Anterior cingulate cortex (tissue), 58 donors: ENCODE data around the gene TTLL6.
"Not testable (repeated sequence)": the region's sequence is repeated elsewhere in the genome, so short reads cannot be mapped to it uniquely, and the experiment has no call there.

Experiments
- DNase-seq, 58 donors: peaks; one replicate each; lab custom pipeline; 2025; lab: John Stamatoyannopoulos, UW

TTLL6 gene

GRCh38 chr17:48816774-48817590 is at the start of gene TTLL6:
TSS of gene TTLL6 (minus strand) at chr17:48817229. CDS start at chr17:48817072, 157 bp downstream.
- DNase-seq, result peak in 54 of 58 donors; percentile 2 to 79 (median 49)

DNA sequence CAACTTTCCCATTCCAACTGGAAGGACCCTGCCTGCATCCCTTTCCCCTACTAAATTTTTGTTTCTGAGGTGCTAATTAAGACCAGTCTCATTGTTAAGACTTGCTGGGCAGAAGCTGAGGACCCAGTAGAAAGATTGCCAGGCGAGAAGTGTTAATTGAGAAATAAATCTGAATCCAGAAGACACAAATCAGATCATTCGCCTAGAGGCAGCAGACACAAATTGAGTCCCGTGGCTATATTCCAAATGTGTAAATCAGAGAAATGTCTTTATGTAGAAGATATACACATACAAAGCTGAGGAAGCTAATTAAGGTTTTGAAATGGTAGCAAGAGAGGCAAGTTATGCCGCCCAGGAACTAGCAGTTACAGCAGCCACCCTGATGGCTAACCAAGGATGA is 43.4 kb upstream of the TTLL6 start:
- no peak for DNase-seq

DNA sequence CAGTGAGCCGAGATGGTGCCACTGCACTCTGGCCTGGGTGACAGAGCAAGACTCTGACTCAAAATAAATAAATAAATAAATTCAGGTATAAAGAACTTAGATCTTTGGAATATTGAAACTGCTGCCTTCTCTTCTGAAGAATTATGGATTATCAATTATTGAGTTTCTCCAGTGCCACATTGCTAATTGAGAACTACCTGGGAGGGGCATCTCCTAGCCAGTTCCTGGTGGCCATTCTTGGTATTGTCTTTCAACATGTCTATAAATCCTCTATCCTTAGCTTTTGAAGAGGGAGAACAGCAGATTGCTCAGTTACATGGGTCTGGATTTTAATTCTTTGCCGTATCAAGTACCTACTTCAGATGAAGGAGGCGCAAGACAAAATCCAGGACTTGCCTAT is 43.0 kb upstream of the TTLL6 start:
- no peak for DNase-seq

GRCh38 chr17:48856122-48856821 is 39.2 kb upstream of the TTLL6 start:
- no peak for DNase-seq

DNA sequence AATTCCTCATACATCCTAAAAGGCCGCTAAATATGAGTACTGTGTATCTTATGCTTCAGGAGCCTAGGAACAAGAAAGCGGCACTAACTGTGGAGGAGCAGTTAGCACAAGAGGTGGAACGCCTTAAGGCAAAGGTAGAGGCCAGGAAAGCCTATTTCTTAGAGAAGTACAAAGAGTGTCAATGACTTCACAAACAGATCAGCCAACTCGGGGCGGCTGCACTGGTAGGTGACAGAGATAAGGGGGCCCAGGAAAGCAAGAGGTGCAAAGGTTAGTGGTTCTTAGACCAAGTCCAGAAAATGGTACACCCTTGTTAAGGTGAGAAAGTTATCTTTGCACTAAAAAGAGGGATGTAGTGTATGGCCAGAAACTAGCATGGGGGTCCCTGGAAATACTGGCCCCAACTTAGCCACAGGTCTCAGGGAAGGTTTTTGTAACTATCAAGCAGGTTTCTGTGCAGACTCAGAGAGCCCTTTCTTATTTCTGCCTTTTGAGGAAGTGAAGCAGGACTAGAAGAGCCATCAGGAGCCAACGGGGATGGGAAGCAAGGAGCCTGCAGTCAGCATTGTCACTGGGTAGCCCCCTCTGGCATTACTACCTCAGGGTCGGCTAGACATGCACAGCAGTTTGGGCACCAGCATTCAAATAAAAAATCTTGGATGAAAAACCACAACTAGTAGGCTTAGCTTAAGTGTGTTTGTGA is 37.9 kb upstream of the TTLL6 start:
- DNase-seq, result no peak

DNA sequence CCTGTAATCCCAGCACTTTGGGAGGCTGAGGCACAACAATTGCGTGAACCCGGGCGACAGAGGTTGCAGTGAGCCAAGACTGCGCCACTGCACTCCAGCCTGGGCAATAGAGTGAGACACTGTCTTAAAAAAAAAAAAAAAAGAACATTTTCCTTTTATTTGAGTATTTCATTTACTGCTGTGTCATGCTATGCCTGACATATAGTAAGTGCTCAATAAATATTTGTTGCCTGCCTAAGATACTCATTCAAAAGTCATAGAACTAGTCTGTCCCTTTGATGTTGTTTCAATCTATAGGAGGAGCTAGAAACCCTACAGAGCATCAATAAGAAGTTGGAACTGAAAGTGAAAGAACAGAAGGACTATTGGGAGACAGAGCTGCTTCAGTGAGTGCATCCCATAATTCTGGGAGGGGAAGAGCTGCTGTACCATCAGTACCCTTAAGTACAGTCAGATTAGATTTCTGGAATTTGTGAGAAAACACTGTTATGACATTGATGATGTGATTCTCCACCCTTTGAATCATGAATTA is 33.8 kb upstream of the TTLL6 start:
- DNase-seq, result no peak

DNA sequence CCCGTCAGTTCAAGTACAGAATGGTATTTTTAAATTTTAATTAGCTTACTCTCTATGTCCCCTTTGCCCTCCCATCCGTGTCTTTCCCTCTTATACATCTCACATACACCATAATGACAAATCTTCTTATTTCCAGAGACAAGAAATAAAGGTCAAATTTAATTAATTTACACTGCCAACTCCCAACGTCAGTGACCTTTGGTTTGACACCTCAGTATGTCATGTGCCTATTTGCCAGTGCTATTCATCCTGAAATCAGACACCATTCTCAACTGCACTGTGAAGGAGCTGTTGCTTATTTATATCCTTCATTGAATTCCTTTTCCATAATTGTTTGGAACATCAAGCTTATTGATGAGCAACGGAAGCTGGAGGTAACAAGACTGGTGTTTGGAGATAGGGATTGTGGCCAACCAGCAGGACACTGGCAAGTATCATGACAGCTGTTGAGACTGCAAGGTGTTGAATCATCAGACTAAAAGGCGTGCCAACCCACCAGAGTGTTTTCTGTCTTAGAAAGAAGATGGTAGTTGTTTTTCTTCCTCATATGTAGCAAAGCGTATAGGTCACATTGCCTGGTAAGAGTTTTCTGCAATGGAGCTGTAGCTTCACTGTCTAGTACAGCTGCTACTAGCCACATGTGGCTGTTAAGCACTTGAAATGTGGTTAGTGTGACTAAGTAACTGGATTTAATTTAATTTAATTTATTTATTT is 26.3 kb upstream of the TTLL6 start:
- DNase-seq, result peak in 5 of 58 donors; percentile 0 to 30 (median 3)

DNA sequence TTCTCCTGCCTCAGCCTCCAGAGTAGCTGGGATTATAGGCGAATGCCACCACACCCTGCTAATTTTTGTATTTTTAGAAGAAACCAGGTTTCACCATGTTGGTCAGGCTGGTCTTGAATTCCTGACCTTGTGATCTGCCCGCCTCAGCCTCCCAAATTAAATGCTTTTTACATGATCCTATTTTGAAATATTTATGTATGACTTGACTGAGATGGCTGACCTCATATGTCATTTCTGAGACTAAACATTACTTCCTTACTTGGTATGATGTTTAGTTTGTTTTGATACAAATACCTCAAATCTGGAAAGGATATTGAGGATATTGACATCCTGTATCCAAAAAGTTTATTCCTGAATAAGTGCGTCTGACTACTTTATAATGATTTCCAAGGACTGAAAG is 25.7 kb upstream of the TTLL6 start:
- DNase-seq, result no peak

DNA sequence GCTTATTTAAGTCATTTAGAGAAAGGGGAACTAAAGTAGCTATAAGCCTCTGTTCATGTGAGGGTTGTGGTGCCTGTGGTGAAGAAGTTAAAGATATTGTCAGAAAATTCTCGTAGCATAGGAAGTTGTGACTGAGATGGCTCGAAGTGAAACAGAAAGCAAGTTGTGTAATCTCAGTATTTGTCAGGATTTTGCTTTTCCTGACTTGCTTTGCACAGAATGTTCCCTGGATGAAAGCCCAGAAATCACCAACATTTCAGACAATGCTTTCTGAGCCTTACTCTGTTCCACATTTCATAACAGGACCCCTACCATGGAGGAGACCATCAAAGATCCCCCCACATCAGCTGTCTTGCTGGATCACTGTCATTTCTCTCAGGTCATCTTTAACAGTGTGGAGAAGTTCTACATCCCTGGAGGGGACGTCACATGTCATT is 24.4 kb upstream of the TTLL6 start:
- DNase-seq, result peak in 23 of 58 donors; percentile 1 to 64 (median 17)

DNA sequence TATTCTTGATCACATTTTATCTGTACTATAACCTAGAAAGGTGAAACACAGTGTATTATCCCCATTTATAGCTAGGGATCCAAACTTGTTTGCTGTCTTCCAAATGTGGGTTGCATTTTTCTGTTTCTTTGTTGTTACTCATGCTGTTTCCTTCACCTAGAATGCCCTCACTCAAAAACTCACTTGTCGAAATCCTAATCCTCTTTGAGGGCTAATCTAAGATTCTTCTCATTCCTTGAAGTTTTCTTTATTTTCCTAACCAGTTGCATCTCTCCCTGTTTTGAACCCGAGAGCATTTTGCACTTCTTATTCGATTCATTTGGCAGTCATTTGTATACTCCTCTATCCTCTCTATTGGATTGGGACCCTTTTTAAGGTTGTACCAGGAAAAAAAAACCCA is 23.4 kb upstream of the TTLL6 start:
- DNase-seq, result no peak

- DNase-seq, result not testable (repeated sequence)
Measured at GRCh38 chr17:48837458-48837857, 20.4 kb upstream of the TTLL6 start.

DNA sequence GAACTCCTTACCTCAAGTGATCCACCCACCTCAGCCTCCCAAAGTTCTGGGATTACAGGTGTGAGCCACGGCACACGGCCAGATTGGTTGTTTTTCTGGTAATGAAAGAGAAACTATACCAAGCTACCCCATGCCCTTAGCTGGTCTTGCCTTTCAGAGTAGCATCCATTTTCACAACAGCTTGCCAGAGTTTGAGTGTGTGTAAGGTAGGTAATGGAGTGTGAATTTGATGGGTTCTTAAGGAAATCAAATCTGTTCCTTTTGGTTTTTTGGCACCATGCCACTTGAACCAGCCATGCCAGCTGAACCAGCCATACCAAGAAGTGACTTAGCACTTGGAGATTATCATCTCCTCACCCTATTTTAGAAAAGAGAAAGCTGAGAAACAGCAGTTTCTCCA is 18.9 kb upstream of the TTLL6 start:
- no peak for DNase-seq

- no peak for DNase-seq
Measured at GRCh38 chr17:48834973-48835372, 17.9 kb upstream of the TTLL6 start.

- DNase-seq, result no peak
Measured at GRCh38 chr17:48831549-48831883, 14.5 kb upstream of the TTLL6 start.

DNA sequence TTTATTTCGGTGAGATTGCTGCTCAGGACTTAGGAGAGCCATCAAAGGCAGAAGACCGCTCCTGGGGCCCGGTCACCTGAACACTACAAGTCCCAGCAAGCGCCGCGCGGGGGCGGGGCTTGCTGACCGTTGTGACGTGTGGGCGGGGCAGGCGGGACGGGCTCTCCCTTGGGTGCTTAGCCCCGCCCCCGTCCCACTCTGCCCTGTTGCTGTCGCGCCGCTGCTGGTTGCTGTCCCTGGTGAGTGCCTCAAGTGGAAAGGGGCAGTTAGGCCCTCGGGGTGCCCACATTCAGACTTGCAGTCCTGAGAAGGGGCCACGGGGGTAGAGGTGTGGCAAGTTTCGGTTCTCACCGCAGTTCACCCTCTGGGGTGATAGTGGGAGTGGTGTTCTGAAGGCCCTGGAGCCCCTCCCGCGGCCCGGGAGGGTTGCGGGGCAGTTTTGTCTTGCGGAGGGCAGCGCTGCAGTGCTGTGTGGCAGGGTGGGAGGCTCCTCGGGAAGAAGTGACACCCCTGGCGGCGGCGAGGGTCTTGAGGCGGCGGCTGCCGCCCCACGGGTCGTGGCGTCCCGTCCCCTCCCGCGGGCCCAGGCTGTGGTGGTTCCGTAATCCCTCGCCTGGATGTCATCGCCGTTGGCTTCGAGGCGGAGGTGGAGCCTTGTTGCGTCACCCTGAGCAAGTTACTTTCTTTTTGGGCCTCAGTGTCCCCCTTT is 14.0 kb upstream of the TTLL6 start, which contains the start of gene CALCOCO2:
TSS of gene CALCOCO2 (plus strand) at position 196 of the 709 bp plus-strand sequence. CDS start 10,673 bp downstream, outside the sequence.
- DNase-seq, result peak; percentile 39 to 95 (median 88)

DNA sequence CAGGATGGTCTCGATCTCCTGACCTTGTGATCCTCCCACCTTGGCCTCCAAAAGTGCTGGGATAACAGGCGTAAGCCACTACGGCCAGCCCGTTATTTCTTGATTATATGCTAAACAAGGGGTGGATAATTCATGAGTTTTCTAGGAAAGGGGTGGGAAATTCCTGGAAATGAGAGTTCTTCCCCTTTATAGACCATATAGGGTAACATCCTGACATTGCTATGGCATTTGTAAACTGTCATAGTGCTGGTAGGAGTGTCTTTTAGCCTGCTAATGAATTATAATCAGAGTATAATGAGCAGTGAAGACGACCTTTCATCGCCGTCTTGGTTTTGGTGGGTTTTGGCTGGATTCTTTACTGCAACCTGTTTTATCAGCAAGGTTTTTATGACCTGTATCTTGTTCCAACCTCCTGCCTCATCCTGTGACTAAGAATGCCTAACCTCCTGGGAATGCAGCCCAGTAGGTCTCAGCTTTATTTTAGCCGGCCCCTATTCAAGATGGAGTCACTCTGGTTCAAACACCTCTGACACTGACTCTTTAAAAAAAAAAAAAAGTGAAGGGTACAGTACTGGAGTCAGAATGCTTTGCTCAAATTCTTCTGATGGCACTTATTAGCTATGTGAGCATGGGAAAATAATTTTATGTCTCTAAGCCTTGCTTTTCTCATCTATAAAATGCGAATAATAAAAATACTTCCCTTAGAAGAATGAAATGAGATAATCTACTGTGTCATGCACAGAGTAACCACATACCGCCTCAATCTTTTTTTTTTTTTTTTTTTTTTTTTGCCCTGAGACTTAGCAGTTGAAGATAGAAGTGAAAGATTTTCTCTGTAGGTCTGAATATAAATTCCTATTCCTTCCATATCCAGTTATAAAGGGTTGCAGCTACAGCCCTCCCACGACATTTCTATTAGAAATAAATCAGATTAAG is 8.7 kb upstream of the TTLL6 start:
- no peak for DNase-seq

DNA sequence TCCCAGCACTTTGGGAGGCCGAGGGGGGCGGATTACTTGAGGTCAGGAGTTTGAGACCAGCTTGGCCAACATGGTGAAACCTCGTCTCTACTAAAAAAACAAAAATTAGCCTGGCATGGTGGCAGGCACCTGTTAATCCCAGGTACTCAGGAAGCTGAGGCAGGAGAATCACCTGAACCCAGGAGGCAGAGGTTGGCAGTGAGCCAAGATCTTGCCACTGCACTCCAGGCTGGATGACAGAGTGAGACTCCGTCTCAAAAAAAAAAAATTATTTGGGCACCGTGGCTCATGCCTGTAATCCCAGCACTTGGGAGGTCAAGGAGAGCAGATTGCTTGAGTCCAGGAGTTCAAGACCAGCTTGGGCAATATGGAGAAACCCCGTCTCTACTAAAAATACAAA is 3.9 kb upstream of the TTLL6 start:
- DNase-seq, result not testable (repeated sequence)

DNA sequence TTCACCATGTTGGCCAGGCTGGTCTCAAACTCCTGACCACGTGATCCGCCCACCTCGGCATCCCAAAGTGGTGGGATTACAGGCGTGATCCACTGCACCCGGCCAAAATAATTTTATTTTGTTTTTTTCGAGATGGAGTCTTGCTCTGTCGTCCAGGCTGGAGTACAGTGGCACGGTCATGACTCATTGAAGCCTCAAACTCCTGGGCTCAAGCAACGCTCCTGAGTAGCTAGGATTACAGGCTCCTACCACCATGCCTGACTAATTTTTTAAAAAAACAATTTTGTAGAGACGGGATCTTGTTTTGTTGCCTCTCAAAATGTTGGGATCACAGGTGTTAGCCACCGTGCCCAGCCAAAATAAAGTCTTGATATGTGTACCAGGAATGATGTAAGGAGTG is 2.4 kb upstream of the TTLL6 start:
- DNase-seq, result no peak
